ENCODE data around the gene PLCL2.

The PLCL2 gene

GRCh38 chr3:16866571-16866970 lies 18.2 kb upstream of the PLCL2 start:
- no peak for DNase-seq

- DNase-seq: no peak
These were observed 16.2 kb upstream of the PLCL2 start for GRCh38 chr3:16868513-16868912.

- DNase-seq: no peak
These were observed 15.3 kb upstream of the PLCL2 start for GRCh38 chr3:16869261-16870005.

- no peak for DNase-seq
These were observed 12.6 kb upstream of the PLCL2 start for GRCh38 chr3:16871915-16872842.

- DNase-seq: no peak
These were observed 10.9 kb upstream of the PLCL2 start for GRCh38 chr3:16873872-16874271.

GRCh38 chr3:16875876-16876550 lies 8.7 kb upstream of the PLCL2 start:
- DNase-seq: no peak

- DNase-seq: no peak
These were observed 7.2 kb upstream of the PLCL2 start for GRCh38 chr3:16877505-16877904.

- no peak for DNase-seq
These were observed 6.8 kb upstream of the PLCL2 start for GRCh38 chr3:16877911-16878310.

- DNase-seq: no peak
These were observed 2.7 kb upstream of the PLCL2 start for GRCh38 chr3:16881896-16882630.

- peak; percentile 64 for DNase-seq
These were observed 1.6 kb upstream of the PLCL2 start for GRCh38 chr3:16883057-16883722.

- no peak for DNase-seq
These were observed 1.1 kb upstream of the PLCL2 start for GRCh38 chr3:16883723-16884083.

- DNase-seq: peak; percentile 85
These were observed 539 bp upstream of the PLCL2 start for GRCh38 chr3:16884084-16884747.

- no peak for DNase-seq
These were observed 993 bp downstream of the PLCL2 start for GRCh38 chr3:16885593-16886302.

- DNase-seq: no peak
These were observed 1.5 kb downstream of the PLCL2 start for GRCh38 chr3:16886303-16886683.

GRCh38 chr3:16887130-16887529 lies 2.4 kb downstream of the PLCL2 start:
- DNase-seq: no peak

- DNase-seq: no peak
These were observed 3.6 kb downstream of the PLCL2 start for GRCh38 chr3:16888356-16888755.

- DNase-seq: no peak
These were observed 4.2 kb downstream of the PLCL2 start for GRCh38 chr3:16888785-16889607.

- no peak for DNase-seq
These were observed 6.0 kb downstream of the PLCL2 start for GRCh38 chr3:16890597-16891333.

GRCh38 chr3:16893618-16894200 lies 9.0 kb downstream of the PLCL2 start:
- DNase-seq: no peak
